MCF 10A (cell line): ENCODE data around the gene CORIN. TPM values are rescaled to one million over a fixed set of nuclear protein-coding genes. Genes with fewer than 3 reads are reported as not detected.
"Not testable (repeated sequence)": the region's sequence is repeated elsewhere in the genome, so short reads cannot be mapped to it uniquely, and the experiment has no call there.

Source experiments
- BruUV-seq: library from RNA; stranded (reverse); fragments of 400-500 nt; replicated peaks from 2 replicates; lab custom pipeline; 2021; lab: Mats Ljungman, UMichigan
- CTCF ChIA-PET: fragments of 300-600 bp; sonication (Branson Sonifier 250); formaldehyde crosslinking; extraction: SDS; loops from one replicate; lab custom pipeline; 2021; ENCODE audit warnings: antibody characterized with exemption, inconsistent platforms; lab: Yijun Ruan, JAX
- POLR2A ChIA-PET: fragments of 300-600, 350-650 bp; sonication (Branson Sonifier 250); formaldehyde crosslinking; extraction: SDS; loops from one replicate; lab custom pipeline; 2020; ENCODE audit warnings: antibody characterized with exemption, inconsistent platforms; lab: Yijun Ruan, JAX
- DNase-seq: peaks from one replicate; pipeline ENCODE4 v3.0.0-alpha.2; 2018; ENCODE audit not compliant: unreplicated experiment
- H3K27ac Mint-ChIP-seq: one replicate; pipeline ENCODE4 v1.8.0; 2022; ENCODE audit warnings: mild to moderate bottlenecking, low read depth, mixed read lengths; ENCODE audit not compliant: unreplicated experiment
- H3K27me3 Mint-ChIP-seq: one replicate; pipeline ENCODE4 v1.8.0; 2022; ENCODE audit warnings: mixed read lengths; ENCODE audit not compliant: insufficient read depth, unreplicated experiment
- H3K36me3 Mint-ChIP-seq: one replicate; pipeline ENCODE4 v1.8.0; 2022; ENCODE audit warnings: mild to moderate bottlenecking, moderate library complexity, mixed read lengths; ENCODE audit not compliant: insufficient read depth, unreplicated experiment
- H3K4me1 Mint-ChIP-seq: one replicate; pipeline ENCODE4 v1.8.0; 2022; ENCODE audit warnings: mixed read lengths; ENCODE audit not compliant: insufficient read depth, unreplicated experiment
- H3K4me3 Mint-ChIP-seq: one replicate; pipeline ENCODE4 v1.8.0; 2022; ENCODE audit warnings: mild to moderate bottlenecking, moderate library complexity, mixed read lengths; ENCODE audit not compliant: unreplicated experiment
- H3K9me3 Mint-ChIP-seq: one replicate; pipeline ENCODE4 v1.8.0; 2022; ENCODE audit warnings: mixed read lengths; ENCODE audit not compliant: unreplicated experiment
- CTCF ChIP-seq: fragments of 200-600 bp; IDR thresholded peaks from one replicate; pipeline ENCODE4 v1.8.0; 2022; ENCODE audit warnings: antibody characterized with exemption, mild to moderate bottlenecking; ENCODE audit not compliant: unreplicated experiment
- intact Hi-C: fragments of 100-400 bp; cut with micrococcal nuclease; formaldehyde crosslinking; loops from 2 replicates; pipeline ENCODE4 v1.14.1; 2022
- total RNA-seq: library from RNA; stranded (reverse); gene quantifications from 2 replicates; pipeline ENCODE4 v1.2.3, GENCODE V29; 2022

Gene CORIN
- total RNA-seq, 1 experiment from 2014 or later: 1.0 TPM

- CTCF ChIA-PET: no interaction called here
- TF ChIP-seq CTCF: no peak
- no TSS peak for BruUV-seq
- Mint-ChIP-seq H3K9me3 (peaks cover 4% of the 10 kb centered on the region), H3K4me1 (no peaks in the 10 kb centered on the region), H3K27me3 (no peaks in the 10 kb centered on the region), H3K36me3 (no peaks in the 10 kb centered on the region), H3K4me3 (no peak overlapping the region), H3K27ac (no peak overlapping the region)
- intact Hi-C loops: no loop called here
- no peak for DNase-seq
- POLR2A ChIA-PET: no interaction called here
Measured at GRCh38 chr4:47763279-47763678, 74.6 kb downstream of the CORIN start.

- CTCF ChIA-PET: no interaction called here
- no TSS peak for BruUV-seq
- no peak for DNase-seq
- Mint-ChIP-seq H3K9me3 (no peaks in the 10 kb centered on the region), H3K27me3 (no peaks in the 10 kb centered on the region), H3K27ac (no peak overlapping the region), H3K4me3 (no peak overlapping the region), H3K36me3 (no peaks in the 10 kb centered on the region), H3K4me1 (no peaks in the 10 kb centered on the region)
- POLR2A ChIA-PET: no interaction called here
- intact Hi-C loops: no loop called here
- no peak for TF ChIP-seq CTCF
Measured at GRCh38 chr4:47762376-47763266, 75.2 kb downstream of the CORIN start.

- not testable (repeated sequence) for DNase-seq, BruUV-seq, H3K27me3 Mint-ChIP-seq
Measured at GRCh38 chr4:47753316-47753715, 84.6 kb downstream of the CORIN start.

GRCh38 chr4:47752214-47752613, 85.7 kb downstream of the CORIN start:
- intact Hi-C loops: no loop called here
- Mint-ChIP-seq H3K36me3 (no peaks in the 10 kb centered on the region), H3K27me3 (no peaks in the 10 kb centered on the region), H3K4me1 (no peaks in the 10 kb centered on the region), H3K27ac (no peak overlapping the region), H3K9me3 (peaks cover 5% of the 10 kb centered on the region), H3K4me3 (no peak overlapping the region)
- CTCF ChIA-PET: no interaction called here
- POLR2A ChIA-PET: no interaction called here
- no peak for TF ChIP-seq CTCF
- DNase-seq: no peak
- no TSS peak for BruUV-seq

More at GRCh38 chr4:47753316-47753715, 84.6 kb downstream of the CORIN start:
- POLR2A ChIA-PET, H3K36me3 Mint-ChIP-seq, H3K4me1 Mint-ChIP-seq, H3K4me3 Mint-ChIP-seq, intact Hi-C loops, H3K9me3 Mint-ChIP-seq, H3K27ac Mint-ChIP-seq: not testable (repeated sequence)
- CTCF ChIA-PET: interaction anchor here (0.6 kb wide), 1 partner anchor 38 kb away, joined by 3 read pairs; no protein-coding TSS in a partner anchor
